Right ventricle myocardium superior (tissue), 1 donor: ENCODE data around the gene LTBP4. TPM values are rescaled to one million over a fixed set of nuclear protein-coding genes. Genes with fewer than 3 reads are reported as not detected.

Experiments
- ATAC-seq: fragments of 200-7000 bp; cut with Tn5 transposase; one replicate; pipeline ENCODE4 v1.9.1; 2020; ENCODE audit warnings: mild to moderate bottlenecking; ENCODE audit not compliant: poor library complexity
- DNase-seq: peaks from one replicate; pipeline ENCODE4 v3.0.0-alpha.2; 2020
- intact Hi-C: fragments of 100-400 bp; cut with DNase I; formaldehyde crosslinking; loops from one replicate; pipeline ENCODE4 v1.11.2; 2022
- total RNA-seq: library from RNA; stranded (reverse); fragmentation: NEBNext Ultra II Directional; extraction: Animal tissue kit (Norgen Biotek cat#: 25700); gene quantifications from one replicate; pipeline ENCODE4 v1.2.1, GENCODE V29; 2021
- donor health status: DM: no; HTN: yes; CAD: no; lungs with severe emphysema.

LTBP4 gene
- total RNA-seq, 1 donor from 2014 or later, result 296 TPM

- peak; percentile 84 for DNase-seq
- ATAC-seq, result peak; percentile 7
- intact Hi-C loops, result no loop called here
Measured at GRCh38 chr19:40605216-40605971, 4.2 kb downstream of the LTBP4 start.

- DNase-seq (peak; percentile 59), ATAC-seq (no peak)
- intact Hi-C loops, result no loop called here
Measured at GRCh38 chr19:40607311-40608239, 6.4 kb downstream of the LTBP4 start.

GRCh38 chr19:40608240-40608621 is 7.1 kb downstream of the LTBP4 start:
- ATAC-seq, result no peak
- intact Hi-C loops, result no loop called here
- no peak for DNase-seq

- no peak for DNase-seq
- intact Hi-C loops, result no loop called here
Measured at GRCh38 chr19:40608957-40609356, 7.8 kb downstream of the LTBP4 start.

GRCh38 chr19:40609561-40610395 is 8.6 kb downstream of the LTBP4 start:
- peak; percentile 58 for ATAC-seq
- DNase-seq, result peak; percentile 94
- intact Hi-C loops, result no loop called here

More at GRCh38 chr19:40608957-40609356, 7.8 kb downstream of the LTBP4 start:
- ATAC-seq, result no peak

- ATAC-seq (peak; percentile 18), DNase-seq (peak; percentile 82)
- intact Hi-C loops, result no loop called here
Measured at GRCh38 chr19:40610396-40611064, 9.4 kb downstream of the LTBP4 start.

- DNase-seq (no peak), ATAC-seq (no peak)
- intact Hi-C loops, result no loop called here
Measured at GRCh38 chr19:40611096-40611495, 9.9 kb downstream of the LTBP4 start.

- intact Hi-C loops, result no loop called here
- ATAC-seq (no peak), DNase-seq (no peak)
Measured at GRCh38 chr19:40611900-40612698, 10.9 kb downstream of the LTBP4 start.

- DNase-seq, result peak; percentile 80
Measured at GRCh38 chr19:40612831-40613689, 11.9 kb downstream of the LTBP4 start.

GRCh38 chr19:40613690-40614621 is 12.8 kb downstream of the LTBP4 start:
- intact Hi-C loops, result no loop called here
- ATAC-seq, result peak; percentile 70
- peak; percentile 90 for DNase-seq

More at GRCh38 chr19:40612831-40613689, 11.9 kb downstream of the LTBP4 start:
- intact Hi-C loops, result no loop called here
- no peak for ATAC-seq

- ATAC-seq, result peak; percentile 67
- intact Hi-C loops, result no loop called here
- peak; percentile 92 for DNase-seq
Measured at GRCh38 chr19:40614622-40615411, 13.6 kb downstream of the LTBP4 start.

GRCh38 chr19:40616178-40616577 is 15.0 kb downstream of the LTBP4 start:
- ATAC-seq (no peak), DNase-seq (no peak)
- intact Hi-C loops, result no loop called here

GRCh38 chr19:40616941-40617340 is 15.8 kb downstream of the LTBP4 start:
- ATAC-seq (no peak), DNase-seq (no peak)
- intact Hi-C loops, result no loop called here

- intact Hi-C loops, result no loop called here
- no peak for ATAC-seq
- DNase-seq, result no peak
Measured at GRCh38 chr19:40617961-40618360, 16.8 kb downstream of the LTBP4 start.
